HG03280 (cell line): ENCODE data around the gene OTOG.

Experiments
- ATAC-seq: cut with Tn5 transposase; IDR thresholded peaks from one replicate; pipeline ENCODE4 v1.9.1; 2021; ENCODE audit warnings: mild to moderate bottlenecking, moderate library complexity; ENCODE audit not compliant: unreplicated experiment

Gene OTOG

DNA sequence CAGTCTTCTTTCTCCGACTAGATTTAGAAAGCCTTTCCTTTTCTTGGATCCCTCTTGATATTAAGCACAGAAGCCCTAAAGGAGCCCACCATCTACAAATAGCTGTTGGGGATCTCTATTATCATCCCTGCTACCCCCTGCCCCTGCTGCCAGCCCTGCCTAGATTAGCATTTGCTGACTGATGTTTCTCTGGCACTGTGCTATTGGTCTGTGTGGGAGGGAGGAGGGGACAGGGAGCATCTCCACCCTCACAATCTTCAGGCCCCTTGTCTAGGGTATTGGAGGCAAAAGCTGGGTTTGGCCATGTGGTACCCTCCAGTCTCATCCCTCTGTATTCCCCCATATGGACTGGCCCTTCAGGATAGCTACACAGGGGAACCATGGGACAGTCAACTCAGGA lies 9.0 kb upstream of the OTOG start:
- no peak for ATAC-seq

DNA sequence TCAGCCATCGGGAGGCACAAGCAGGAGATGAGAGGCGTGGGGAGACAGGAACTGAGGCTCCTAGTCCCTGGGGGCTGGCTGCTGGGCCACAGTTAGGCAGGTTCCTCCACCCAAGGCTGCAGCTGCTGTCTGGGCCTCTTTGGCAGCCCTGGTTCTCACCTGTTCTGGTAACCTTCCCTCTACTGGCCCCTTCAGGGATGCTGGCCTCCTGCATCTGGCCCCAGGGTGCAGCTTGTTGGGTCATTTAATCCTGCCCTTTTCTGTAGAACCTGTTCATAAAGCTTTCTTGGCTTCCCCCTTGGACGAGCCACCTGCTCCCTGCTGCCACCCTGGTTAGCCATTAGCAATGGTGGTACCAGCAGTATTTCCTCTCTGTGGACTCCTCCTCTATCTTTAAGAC lies 8.3 kb upstream of the OTOG start:
- ATAC-seq, result no peak

DNA sequence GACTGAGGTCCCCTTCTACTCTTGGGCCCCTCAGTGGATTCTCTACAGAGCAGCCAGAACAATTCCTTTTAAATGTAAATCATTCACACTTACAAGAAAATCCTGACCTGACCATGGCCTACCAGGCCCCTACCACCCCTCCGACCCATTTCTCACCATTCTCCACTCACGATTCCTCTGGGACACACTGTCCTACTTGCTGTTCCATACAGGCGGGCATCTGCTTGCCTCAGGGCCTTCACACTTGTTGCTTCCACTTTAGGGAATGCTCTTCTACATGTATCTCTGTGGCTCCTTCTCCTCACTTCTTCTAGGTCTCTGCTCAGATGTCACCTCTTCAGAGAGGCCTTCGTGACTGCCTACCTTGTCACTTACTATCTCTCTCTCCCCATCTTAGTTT lies 6.3 kb upstream of the OTOG start:
- no peak for ATAC-seq

DNA sequence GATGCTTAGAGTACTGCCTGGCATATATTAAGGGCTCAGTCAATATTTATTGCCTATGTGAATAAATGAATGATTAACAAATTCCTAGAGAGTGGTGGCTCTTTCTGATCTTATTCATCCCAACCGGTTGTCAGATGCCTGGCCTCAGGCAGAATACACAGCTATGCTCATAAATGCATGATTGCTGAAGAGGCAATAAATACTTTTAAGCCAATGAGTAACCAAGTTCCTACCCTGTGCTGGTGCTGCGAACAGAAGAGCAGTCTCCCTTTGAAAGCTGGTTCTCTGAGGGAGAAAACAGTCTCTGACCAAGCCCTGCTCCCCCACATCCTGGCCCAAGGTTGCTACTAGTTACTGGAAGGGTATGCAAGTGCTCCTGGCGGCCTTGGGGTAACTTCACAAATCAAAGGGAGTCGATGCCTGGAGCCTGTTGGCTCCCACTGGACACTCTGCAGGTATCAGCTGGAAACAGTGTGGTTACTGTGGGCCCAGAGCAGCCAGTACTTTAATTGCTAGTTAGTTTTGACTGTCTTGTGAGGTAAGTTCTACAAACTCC lies 5.7 kb upstream of the OTOG start:
- ATAC-seq, result no peak

DNA sequence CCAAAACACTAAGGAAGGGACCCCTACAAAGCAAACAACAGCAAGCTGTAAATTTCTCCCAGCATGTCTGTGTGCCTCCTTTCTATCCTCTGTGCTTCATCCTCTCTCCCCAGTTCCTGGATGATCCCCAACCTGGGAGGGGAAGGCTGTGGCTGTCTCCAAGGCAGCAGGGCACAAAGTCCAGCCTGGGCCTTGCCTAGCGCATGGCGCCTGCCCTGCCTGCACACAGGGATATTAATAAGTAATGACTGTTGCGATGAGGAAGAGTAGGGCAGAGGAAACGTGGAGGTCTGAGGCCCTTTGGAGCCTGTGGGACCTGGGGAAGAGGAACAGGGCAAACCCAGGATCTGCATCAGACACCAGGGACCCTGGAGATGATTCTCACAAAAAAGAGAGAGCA lies 4.8 kb upstream of the OTOG start:
- no peak for ATAC-seq

DNA sequence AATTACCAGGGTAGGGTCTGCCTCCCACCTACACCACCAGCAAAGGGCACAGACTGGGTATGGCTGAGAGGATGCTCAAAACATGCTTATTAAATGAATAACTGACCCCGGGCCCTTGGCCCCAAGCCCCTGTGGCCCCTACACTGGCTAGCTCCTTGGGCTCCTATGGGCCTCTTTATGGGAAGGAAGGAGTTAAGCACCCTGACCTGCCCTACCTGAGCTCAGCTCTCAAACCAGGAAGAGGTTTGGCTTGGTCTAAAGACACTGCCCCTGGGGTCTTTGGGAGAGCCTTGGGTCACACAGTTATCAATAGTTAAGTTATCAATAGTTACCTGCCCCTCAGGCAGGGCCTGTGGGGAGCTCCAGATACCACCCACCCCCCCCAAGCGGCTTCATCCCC lies 4.0 kb upstream of the OTOG start:
- ATAC-seq, result no peak

DNA sequence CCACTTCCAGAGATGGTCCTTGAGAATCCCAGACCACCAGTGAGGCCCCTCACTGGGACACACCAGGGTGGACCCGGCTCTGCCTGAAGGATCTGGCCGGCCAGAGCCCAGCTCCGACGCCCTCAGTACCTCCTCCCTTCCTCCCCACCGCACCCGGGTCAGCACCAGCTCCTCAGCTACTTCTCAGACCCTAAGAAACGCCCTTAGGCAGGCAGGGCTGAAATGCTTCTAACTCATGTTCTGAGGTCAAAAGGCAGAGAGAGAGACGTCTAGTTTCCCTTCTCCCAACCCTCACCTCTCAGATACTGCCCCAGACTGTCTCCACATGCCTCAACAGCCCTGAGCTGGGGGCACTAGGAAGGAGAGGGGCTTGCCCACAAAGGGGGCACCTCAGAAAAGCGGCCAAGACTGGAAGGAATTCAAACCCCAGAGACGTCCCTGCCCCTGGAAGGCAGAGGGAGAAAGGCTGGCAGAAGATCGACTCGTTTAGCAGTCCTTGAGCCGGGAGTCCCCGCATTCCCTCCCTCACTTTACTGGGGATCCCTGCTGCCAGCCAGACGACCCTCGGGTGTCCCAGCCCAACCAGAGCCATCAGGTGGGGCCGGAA lies 3.4 kb upstream of the OTOG start:
- no peak for ATAC-seq

DNA sequence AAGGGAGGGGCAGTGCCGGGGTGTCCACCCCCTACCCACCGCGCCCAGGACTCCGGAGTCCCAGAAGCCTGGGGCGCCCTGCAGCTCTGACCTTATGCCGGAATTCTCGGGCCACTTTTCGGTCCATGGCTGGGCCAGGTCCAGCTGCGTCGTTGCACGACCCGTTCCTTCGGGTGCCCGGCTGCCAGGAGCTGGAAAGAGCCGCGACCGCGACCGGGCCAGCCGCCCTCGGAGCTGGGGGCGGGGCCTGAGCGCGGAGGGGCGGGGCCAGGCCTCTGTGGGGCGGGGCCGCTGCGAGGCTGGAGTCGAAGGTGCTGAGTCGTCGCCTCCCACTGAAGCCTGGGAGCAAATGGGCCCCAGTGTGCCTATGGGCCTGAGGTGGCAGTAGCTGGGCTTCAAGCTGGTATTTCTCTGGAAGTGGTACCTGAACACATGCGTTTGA lies 2.9 kb upstream of the OTOG start, which contains the start of gene USH1C:
USH1C (minus strand) TSS at position 236 of the 442 bp plus-strand sequence; CDS start at position 127, 109 bp downstream.
- ATAC-seq, result no peak

DNA sequence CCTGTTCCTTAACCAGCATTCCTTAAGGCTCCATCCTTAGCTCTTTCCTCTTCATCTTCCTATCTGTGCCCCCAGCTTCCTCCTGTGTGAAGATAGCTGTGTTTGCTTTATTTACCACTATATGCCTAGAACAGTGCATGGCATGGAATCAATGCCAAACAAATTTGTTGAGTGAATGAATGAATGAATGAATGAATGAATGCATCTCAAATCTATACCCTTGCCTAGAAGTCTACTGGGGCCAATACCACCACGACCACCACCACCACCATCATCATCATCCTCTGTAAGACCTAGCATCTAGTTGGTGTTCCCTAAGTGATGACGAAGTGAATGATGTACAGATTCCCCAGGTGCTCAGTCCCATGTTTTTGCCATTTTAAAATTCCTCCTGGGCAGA lies 819 bp upstream of the OTOG start:
- no peak for ATAC-seq

DNA sequence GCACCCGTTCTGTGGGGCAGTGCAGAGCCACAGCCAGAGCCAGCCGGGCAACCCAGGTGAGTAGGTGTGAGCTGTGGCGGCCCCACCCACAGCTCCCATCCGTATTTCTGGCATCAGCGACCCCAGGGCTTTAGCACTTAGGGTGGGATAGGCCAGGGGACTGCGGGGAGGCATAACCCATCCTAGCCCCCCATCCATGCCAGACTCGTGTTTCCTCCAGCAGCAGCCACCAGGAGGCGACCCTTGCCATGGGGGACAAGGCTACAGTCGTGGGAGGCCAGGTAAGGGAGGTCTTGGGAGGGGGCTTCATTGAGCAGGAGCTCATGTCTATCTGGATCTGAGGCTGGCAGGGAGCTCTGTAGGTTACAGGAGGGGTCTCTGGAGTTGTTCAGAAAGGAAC lies 873 bp downstream of the OTOG start:
- no peak for ATAC-seq

DNA sequence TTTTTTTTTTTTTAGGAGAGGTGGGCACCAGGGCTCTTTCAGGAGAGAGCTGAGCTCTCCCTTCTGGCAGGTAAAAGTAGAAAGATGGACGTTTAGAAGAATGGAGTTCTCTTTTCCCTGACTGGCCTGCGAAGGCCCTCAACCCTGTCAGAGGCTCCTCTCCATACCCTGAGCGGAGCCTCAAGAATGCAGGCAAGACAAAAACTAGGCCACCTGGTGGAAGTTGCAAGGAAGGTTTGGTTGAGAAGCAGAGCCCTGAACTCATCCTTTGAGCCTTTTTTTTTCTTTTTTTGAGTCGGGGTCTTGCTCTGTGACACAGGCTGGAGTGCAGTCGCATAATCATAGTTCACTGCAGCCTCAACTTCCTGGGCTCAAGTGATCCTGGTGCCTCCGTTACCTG lies 1.4 kb downstream of the OTOG start:
- no peak for ATAC-seq

DNA sequence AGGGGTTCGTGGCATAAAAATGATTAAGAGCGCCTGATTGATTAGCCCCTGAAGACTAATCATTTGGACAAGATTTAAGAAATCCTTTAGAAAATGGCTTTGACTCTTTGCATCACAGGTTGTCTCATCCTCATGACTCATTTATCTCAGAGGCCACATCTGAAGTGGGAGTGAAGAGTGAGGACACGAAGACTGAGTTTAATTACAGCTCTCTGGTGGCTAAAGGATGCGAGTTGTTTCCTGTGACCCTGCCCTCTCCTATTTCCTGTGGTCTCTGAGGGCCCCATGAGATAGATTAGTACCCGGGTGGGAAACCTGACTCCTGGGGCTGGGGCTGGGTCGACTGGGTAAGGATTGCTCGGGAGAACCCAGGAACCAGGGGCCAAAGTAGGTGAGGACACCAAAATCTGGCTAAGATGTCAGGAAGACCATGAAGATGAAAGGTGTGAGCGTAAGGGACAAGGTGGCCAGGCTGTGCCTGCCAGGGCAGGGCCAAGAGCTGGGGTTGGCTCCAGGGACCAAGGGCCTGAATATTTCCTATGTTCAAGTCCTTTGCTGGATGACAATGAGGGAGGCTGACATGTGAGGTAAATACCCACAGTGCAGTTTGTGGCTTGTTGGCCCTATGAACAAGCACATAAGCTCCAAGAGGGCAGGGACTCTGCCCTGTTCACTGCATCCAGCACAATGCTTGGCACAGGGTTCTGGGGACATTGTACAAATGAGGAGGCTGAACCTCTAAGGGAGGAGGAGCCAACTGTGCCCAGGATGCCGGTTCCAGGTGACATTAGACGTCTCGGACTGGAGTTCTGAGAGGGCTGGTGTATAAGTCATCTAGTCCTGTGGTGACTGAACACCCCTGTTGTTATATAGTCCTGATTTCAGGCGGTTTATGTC lies 3.6 kb downstream of the OTOG start:
- no peak for ATAC-seq

DNA sequence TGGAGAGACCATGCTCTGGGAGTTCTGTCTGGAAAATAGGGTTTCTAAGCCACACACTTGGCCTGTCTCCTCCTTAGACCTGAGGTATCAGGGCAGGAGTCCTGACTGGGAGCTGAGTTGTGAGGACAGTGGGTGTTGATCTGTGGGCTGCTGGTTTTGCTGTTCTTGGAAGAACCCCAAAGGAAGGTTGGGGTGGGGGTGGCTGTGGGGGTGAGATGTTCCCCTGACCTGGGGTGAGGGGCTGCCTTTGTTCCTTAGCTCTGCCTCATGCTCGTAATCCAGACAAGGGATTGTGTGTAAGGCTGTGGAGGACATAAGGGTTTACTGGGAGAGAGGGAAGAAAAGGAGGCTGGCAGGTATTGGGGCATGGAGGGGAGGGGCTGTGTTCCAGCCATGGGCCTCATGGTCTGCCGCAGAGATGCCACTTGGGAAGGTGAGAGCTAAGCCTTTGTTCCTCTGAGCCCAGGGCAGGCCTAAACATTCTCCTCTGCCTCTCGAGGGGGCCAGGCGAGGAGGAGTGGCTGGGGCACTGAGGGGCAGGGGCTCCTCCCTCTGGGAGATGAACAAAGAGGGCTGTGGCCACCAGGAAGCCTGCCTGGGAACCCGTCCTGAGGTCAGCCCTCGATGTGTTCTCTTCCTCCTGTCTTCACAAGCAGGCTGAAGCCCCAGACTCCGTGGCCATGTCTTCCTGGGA lies 4.4 kb downstream of the OTOG start:
- no peak for ATAC-seq

DNA sequence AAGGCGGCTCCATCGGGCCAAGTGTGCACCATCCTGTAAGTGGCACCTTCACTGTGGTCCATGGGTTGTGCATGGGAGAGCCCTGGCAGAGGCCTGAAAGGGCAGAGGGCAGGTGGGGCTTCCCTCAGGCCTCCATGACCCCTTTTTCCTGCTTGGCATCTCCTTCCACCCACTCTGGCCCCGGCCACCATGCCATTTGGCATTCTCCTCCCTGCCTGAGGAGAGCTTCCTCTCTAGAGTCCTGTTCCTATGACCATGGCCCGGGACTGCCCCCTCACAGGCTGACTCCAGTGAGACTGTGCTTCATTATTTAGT lies 4.9 kb downstream of the OTOG start:
- no peak for ATAC-seq

DNA sequence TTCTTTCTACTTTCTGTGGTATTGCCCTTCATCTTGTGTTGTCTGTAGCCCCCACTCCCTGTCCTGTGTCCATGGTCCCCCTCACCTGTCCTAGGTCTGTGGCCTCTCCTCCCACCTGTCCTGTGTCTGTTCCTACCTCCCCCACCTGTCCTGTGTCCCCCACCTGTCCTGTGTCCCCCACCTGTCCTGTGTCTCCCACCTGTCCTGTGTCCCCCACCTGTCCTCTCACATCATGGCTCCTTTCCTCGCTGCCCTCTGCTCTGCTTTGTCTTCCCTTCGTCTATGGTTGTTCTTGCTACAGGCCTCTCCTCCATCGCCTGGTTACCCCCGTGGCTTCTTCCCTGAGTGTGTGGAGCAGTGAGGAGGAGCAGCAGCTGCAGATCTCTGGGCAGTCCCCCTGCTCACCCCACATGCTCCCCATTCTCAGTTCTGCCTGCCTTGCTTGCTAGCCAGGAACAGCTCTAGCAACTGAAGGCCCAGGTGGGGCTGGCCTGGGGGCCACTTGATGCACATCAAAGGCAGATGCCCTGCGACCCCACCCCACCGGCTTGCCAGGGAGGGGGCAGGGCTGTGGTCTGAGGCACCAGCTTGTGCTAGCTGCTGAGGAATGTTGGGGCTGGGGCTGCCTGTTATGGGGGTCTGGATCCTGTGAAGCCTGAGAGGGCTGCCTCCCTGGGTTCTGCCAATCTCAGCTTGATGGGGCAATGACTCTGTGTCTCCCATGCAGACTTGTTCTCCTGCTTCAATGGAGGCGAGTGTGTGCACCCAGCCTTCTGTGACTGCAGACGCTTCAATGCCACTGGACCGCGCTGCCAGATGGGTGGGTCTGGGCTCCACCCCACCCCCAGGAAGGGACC lies 5.6 kb downstream of the OTOG start:
- no peak for ATAC-seq

DNA sequence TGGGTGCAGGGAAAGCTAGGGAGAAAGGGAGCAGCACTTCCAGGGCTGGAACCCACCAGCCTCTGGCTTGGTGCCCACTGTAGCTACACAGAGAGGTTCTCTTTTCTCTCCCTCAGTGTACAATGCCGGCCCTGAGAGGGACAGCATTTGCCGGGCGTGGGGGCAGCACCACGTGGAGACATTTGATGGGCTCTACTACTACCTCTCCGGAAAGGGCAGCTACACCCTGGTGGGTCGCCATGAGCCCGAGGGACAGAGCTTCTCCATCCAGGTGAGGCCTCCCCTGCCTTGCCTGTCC lies 6.1 kb downstream of the OTOG start:
- ATAC-seq, result no peak

DNA sequence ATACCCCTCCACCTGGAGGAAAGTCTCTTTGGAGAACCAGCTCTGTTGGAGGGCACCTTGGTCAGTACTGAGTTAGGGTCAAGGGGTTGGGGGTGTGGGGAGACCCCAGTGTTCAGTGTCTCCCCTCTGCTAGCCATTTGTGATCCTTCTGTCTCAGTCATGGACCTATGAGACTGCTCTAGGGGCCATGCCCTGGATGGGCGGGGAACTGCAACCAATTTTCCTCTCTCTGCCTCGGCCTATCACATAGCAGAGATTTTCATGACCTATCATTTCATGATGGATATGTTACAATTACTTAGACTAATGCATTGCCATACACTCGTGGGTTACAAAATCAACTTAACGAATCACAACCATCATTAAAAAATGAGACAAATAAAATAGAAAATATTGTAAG lies 7.4 kb downstream of the OTOG start:
- ATAC-seq, result no peak

DNA sequence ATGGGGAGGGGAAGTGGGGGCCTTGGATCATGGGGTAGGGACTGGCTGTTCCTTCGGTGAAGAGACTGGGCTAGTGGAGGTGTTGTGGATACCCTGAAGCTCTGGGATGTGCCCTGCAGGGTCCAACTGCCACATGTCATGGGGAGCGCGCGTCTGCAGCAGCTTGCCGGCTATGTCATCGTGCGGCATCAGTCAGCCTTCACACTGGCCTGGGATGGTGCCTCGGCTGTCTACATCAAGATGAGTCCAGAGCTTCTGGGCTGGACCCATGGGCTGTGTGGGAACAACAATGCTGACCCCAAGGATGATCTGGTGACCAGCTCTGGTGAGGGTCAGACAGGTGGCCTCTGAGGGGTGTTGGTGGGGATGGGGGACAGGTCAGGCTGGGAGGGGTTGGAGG lies 9.9 kb downstream of the OTOG start:
- ATAC-seq, result no peak

DNA sequence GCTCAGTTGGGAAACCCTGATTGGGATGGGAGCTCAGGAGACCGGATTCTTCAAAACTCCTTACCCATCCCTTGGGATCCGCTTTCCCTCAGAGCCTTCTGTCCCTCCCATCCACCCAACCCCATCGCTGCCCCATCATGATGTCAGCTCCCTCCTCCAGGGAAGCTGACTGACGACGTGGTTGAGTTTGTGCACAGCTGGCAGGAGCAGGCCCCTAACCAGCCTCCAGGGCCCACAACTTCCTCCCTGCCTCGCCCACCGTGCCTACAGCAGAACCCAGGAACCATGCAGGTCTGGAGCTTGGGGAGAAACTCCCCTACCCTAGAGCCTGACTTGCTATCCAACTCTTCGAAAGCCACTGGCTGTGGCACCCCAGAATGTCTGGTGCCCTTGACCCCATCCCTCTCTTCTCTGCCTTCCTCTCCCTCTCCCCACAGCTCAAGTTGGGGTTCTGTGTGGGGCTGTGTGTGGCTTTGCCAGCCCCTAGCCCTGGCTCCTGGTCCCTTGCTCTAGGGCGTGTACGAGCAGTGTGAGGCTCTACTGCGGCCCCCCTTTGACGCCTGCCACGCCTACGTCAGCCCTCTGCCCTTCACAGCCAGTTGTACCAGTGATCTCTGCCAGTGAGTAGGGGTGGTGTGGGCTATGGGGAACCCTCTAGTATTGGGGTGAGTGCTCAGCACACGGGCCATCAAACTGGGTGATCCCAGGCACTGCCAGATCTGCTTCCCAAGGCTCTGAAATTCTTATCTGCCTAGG lies 11.1 kb downstream of the OTOG start:
- ATAC-seq, result no peak

DNA sequence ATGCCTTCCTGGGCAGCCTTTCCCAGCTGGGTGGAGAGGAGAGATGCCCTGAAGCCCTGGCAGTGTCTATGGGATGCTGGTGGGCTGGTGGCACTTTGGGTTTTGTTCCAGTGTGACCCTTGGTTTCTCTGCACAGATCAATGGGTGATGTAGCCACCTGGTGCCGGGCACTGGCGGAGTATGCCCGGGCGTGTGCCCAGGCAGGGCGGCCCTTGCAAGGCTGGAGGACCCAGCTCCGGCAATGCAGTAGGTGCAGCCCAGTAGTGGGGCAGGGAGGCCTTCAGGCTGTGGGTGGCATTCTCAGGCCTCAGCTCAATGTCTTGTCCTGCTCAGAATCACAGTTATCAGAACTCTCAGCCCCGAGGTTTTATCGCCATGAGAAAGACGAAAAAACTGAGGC lies 11.9 kb downstream of the OTOG start:
- ATAC-seq, result no peak
